ENCODE measurements around the gene NLRC5.
"Not testable (repeated sequence)": the region's sequence is repeated elsewhere in the genome, so short reads cannot be mapped to it uniquely, and the experiment has no call there.

Gene NLRC5

GRCh38 chr16:57084996-57085395, 95.6 kb downstream of the NLRC5 start:
- Histone ChIP-seq H3K27ac (no peak overlapping the region), H3K4me3 (no peak overlapping the region)

- no peak overlapping the region for H3K27ac ChIP-seq
- H3K4me3 ChIP-seq, result no peak overlapping the region
Observed at GRCh38 chr16:57087003-57087402, 97.6 kb downstream of the NLRC5 start.

GRCh38 chr16:57089406-57089805, 100.0 kb downstream of the NLRC5 start:
- no peak overlapping the region for H3K27ac ChIP-seq
- no peak overlapping the region for H3K4me3 ChIP-seq

- Histone ChIP-seq H3K27ac (peak overlapping the region in 19 of 21 experiments; percentile 23 to 87 (median 79)), H3K4me3 (peak overlapping the region; percentile 45 to 83 (median 70))
Observed at GRCh38 chr16:57091200-57091974, 102.0 kb downstream of the NLRC5 start.

- peak within 1 kb of the TSS; percentile 45 to 83 (median 70) for H3K4me3 ChIP-seq
- H3K27ac ChIP-seq, result peak within 1 kb of the TSS; percentile 48 to 90 (median 81)
Observed at GRCh38 chr16:57091975-57092785, 102.8 kb downstream of the NLRC5 start, which contains the start of gene CPNE2. CPNE2 (plus strand) TSS chr16:57092583; CDS start chr16:57110743, 18,160 bp downstream.

- Histone ChIP-seq H3K4me3 (peak overlapping the region; percentile 45 to 83 (median 70)), H3K27ac (peak overlapping the region; percentile 22 to 90 (median 77))
Observed at GRCh38 chr16:57092786-57093411, 103.5 kb downstream of the NLRC5 start.

GRCh38 chr16:57093666-57094564, 104.6 kb downstream of the NLRC5 start:
- peak overlapping the region in 6 of 7 experiments; percentile 54 to 83 (median 72) for H3K4me3 ChIP-seq
- H3K27ac ChIP-seq, result peak overlapping the region in 3 of 21 experiments; percentile 21 to 87 (median 85)

GRCh38 chr16:57094911-57095310, 105.6 kb downstream of the NLRC5 start:
- Histone ChIP-seq H3K27ac (no peak overlapping the region), H3K4me3 (no peak overlapping the region)

- Histone ChIP-seq H3K4me3 (no peak overlapping the region), H3K27ac (no peak overlapping the region)
Observed at GRCh38 chr16:57096192-57096591, 106.8 kb downstream of the NLRC5 start.

GRCh38 chr16:57096793-57097192, 107.4 kb downstream of the NLRC5 start:
- Histone ChIP-seq H3K4me3 (no peak overlapping the region), H3K27ac (no peak overlapping the region)

- Histone ChIP-seq H3K27ac (no peak overlapping the region), H3K4me3 (no peak overlapping the region)
Observed at GRCh38 chr16:57098188-57098841, 109.0 kb downstream of the NLRC5 start.

GRCh38 chr16:57099965-57100364, 110.6 kb downstream of the NLRC5 start:
- H3K4me3 ChIP-seq, H3K27ac ChIP-seq: not testable (repeated sequence)

- H3K27ac ChIP-seq, result no peak overlapping the region
- H3K4me3 ChIP-seq, result no peak overlapping the region
Observed at GRCh38 chr16:57100445-57100844, 111.1 kb downstream of the NLRC5 start.

GRCh38 chr16:57102888-57103851, 113.8 kb downstream of the NLRC5 start:
- Histone ChIP-seq H3K27ac (no peak overlapping the region), H3K4me3 (no peak overlapping the region)

GRCh38 chr16:57104706-57105105, 115.3 kb downstream of the NLRC5 start:
- Histone ChIP-seq H3K27ac (no peak overlapping the region), H3K4me3 (no peak overlapping the region)

- Histone ChIP-seq H3K27ac (no peak overlapping the region), H3K4me3 (no peak overlapping the region)
Observed at GRCh38 chr16:57105184-57105583, 115.8 kb downstream of the NLRC5 start.

- Histone ChIP-seq H3K27ac (no peak overlapping the region), H3K4me3 (no peak overlapping the region)
Observed at GRCh38 chr16:57106767-57107166, 117.4 kb downstream of the NLRC5 start.
